HEK293 (cell line): ENCODE results near the gene APBA1.

Experiments used
- CTCF ChIP-seq: fragments of 450-650 bp; formaldehyde crosslinking; IDR thresholded peaks from 2 replicates; pipeline ENCODE4 v1.5.1; 2016; ENCODE audit warnings: missing biosample characterization, missing genetic modification characterization
- KLF10 ChIP-seq: fragments of 450-650 bp; IDR thresholded peaks from 2 replicates; pipeline ENCODE4 v1.5.1; 2018; ENCODE audit warnings: missing biosample characterization, mild to moderate bottlenecking, missing genetic modification characterization
- SALL2 ChIP-seq: fragments of 450-650 bp; formaldehyde crosslinking; IDR thresholded peaks from 2 replicates; pipeline ENCODE4 v1.5.0; 2017; ENCODE audit warnings: missing biosample characterization, mild to moderate bottlenecking, missing genetic modification characterization, borderline replicate concordance
- SP2 ChIP-seq: fragments of 450-650 bp; formaldehyde crosslinking; IDR thresholded peaks from 2 replicates; pipeline ENCODE4 v1.5.1; 2016; ENCODE audit warnings: missing biosample characterization, missing genetic modification characterization
- ZBTB7A ChIP-seq: fragments of 450-650 bp; formaldehyde crosslinking; IDR thresholded peaks from 2 replicates; pipeline ENCODE4 v1.5.1; 2016; ENCODE audit warnings: low read depth, missing biosample characterization, missing genetic modification characterization
- ZFP41 ChIP-seq: fragments of 450-650 bp; formaldehyde crosslinking; IDR thresholded peaks from 2 replicates; pipeline ENCODE4 v1.5.1; 2016; ENCODE audit warnings: missing biosample characterization, missing genetic modification characterization, borderline replicate concordance
- ZNF10 ChIP-seq: fragments of 450-650 bp; formaldehyde crosslinking; IDR thresholded peaks from 2 replicates; pipeline ENCODE4 v1.5.1; 2017; ENCODE audit warnings: missing biosample characterization, missing genetic modification characterization
- ZNF335 ChIP-seq: fragments of 450-650 bp; formaldehyde crosslinking; conservative IDR thresholded peaks from 2 replicates; pipeline ENCODE4 v1.5.1; 2016; ENCODE audit warnings: missing biosample characterization, missing genetic modification characterization
- ZNF513 ChIP-seq: fragments of 450-650 bp; IDR thresholded peaks from 2 replicates; pipeline ENCODE4 v1.5.1; 2018; ENCODE audit warnings: missing biosample characterization, missing genetic modification characterization
- ZNF624 ChIP-seq: fragments of 450-650 bp; formaldehyde crosslinking; IDR thresholded peaks from 2 replicates; pipeline ENCODE4 v1.5.1; 2017; ENCODE audit warnings: missing biosample characterization, missing genetic modification characterization
- TF ChIP-seq, protein P1 (sequence below): fragments of 450-650 bp; formaldehyde crosslinking; IDR thresholded peaks from 2 replicates; pipeline ENCODE4 v1.5.1; 2016; ENCODE audit warnings: missing biosample characterization, missing genetic modification characterization

DNA sequence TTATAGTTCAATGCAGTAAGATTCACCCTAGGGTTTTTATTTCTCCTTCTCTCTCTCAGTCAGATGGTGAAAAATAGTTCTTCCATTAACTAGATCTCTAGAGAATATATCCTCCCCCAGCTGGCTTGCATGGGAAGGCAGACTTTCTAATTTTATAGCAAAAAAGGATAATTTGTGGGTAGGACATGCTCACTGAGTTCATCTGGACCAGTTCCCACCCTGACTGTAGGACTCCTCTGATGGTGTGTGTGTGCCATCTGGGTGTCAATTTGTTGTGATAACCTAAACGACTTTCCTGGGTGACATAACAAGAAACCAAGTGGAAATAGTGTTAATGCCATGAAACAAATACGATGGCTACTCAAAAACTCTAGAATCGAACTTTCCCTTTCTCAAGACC lies 44.9 kb downstream of the APBA1 start:
- no peak for TF ChIP-seq ZNF335 (tag by site-specific recombination)
- TF ChIP-seq CTCF (tag by site-specific recombination) = no peak
- TF ChIP-seq ZNF10 (tag by site-specific recombination) = no peak
- TF ChIP-seq SP2 (tag by site-specific recombination) = no peak
- TF ChIP-seq KLF10 = no peak
- TF ChIP-seq ZFP41 (tag by site-specific recombination) = no peak
- no peak for TF ChIP-seq SALL2 (tag by site-specific recombination)
- TF ChIP-seq ZBTB7A (tag by site-specific recombination) = no peak
- TF ChIP-seq, protein P1, sequence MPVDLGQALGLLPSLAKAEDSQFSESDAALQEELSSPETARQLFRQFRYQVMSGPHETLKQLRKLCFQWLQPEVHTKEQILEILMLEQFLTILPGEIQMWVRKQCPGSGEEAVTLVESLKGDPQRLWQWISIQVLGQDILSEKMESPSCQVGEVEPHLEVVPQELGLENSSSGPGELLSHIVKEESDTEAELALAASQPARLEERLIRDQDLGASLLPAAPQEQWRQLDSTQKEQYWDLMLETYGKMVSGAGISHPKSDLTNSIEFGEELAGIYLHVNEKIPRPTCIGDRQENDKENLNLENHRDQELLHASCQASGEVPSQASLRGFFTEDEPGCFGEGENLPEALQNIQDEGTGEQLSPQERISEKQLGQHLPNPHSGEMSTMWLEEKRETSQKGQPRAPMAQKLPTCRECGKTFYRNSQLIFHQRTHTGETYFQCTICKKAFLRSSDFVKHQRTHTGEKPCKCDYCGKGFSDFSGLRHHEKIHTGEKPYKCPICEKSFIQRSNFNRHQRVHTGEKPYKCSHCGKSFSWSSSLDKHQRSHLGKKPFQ (tag by site-specific recombination) = no peak
- no peak for TF ChIP-seq ZNF624 (tag by site-specific recombination)
- TF ChIP-seq ZNF513 (tag by site-specific recombination) = no peak
